Right atrium auricular region (tissue), 2 donors: ENCODE results near the gene CASP6. TPM values are rescaled to one million over a fixed set of nuclear protein-coding genes. Genes with fewer than 3 reads are reported as not detected.

Experiments used
- DNase-seq: peaks from one replicate; pipeline ENCODE4 v3.0.0-alpha.2; 2019; ENCODE audit warnings: low spot score
- H3K27ac ChIP-seq, 2 donors: fragments of 200-600 bp; sonication (generic); 1 replicate in 1 of 2; 2 replicates in 1 of 2; pipeline ENCODE4 v1.5.1; 2016 to 2019
- H3K27me3 ChIP-seq, 2 donors: fragments of 200-600 bp; sonication (generic); one replicate each; pipeline versions ENCODE4 v1.5.1 to v1.6.0; 2017 to 2019
- H3K36me3 ChIP-seq: fragments of 200-600 bp; sonication (generic); one replicate; pipeline ENCODE4 v1.5.1; 2016
- H3K4me1 ChIP-seq, 2 donors: fragments of 200-600 bp; sonication (generic); one replicate each; pipeline versions ENCODE4 v1.5.1 to v1.6.0; 2017 to 2019
- H3K4me3 ChIP-seq, 2 donors: fragments of 200-600 bp; sonication (generic); 1 replicate in 1 of 2; 2 replicates in 1 of 2; pipeline ENCODE4 v1.5.1; 2017 to 2019; ENCODE audit warnings: mild to moderate bottlenecking in 1 of 2, moderate library complexity in 1 of 2
- H3K9me3 ChIP-seq, 2 donors: fragments of 200-600 bp; sonication (generic); one replicate each; pipeline ENCODE4 v1.5.1; 2019
- CTCF ChIP-seq, 2 donors: fragments of 200-600 bp; sonication (generic); IDR thresholded peaks; one replicate each; pipeline ENCODE4 v1.5.1; 2019; ENCODE audit warnings: antibody characterized with exemption in 2 of 2
- total RNA-seq, 2 donors: library from RNA; depleted of rRNA; stranded (reverse); fragments of >200 nt; gene quantifications; one replicate each; pipeline ENCODE4 v1.1.0, GENCODE V29; 2016

CASP6 gene
- total RNA-seq, 2 donors from 2014 or later: 8.6 to 18.2 TPM

GRCh38 chr4:109713500-109713899, 10.3 kb upstream of the CASP6 start:
- Histone ChIP-seq H3K36me3 (peaks cover 22% of the 10 kb centered on the region), H3K27me3 (no peaks in the 10 kb centered on the region), H3K27ac (no peak overlapping the region), H3K4me1 (no peaks in the 10 kb centered on the region), H3K9me3 (no peaks in the 10 kb centered on the region), H3K4me3 (no peak overlapping the region)
- no peak for TF ChIP-seq CTCF (IDR thresholded peaks at IDR 0.05)
- no peak for DNase-seq

DNA sequence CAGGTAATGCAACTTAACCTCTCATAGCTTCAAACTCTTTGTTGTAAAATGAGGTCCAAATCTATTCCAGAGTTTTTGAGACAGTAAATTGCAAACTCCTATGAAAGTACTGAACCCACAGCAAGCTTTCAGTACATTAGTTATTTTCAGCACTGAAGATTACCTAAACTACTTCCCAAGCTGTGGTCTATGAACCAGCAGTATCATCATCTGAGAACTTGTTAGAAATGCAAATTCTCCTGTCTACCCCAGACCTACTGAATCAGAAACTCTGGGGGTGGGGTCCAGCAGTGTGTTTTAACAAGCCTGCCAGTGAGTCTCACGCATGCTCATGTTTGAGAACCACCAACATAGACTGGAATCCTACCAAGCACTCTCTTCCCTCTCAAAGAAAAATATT, 5.7 kb upstream of the CASP6 start:
- peaks cover 14% of the 10 kb centered on the region for H3K36me3 ChIP-seq
- no peaks in the 10 kb centered on the region for H3K27me3 ChIP-seq
- H3K4me1 ChIP-seq: peaks cover 0 to 2% of the 10 kb centered on the region in 2 donors
- no peak overlapping the region for H3K27ac ChIP-seq
- no peak for DNase-seq
- no peak overlapping the region for H3K4me3 ChIP-seq
- TF ChIP-seq CTCF (IDR thresholded peaks at IDR 0.05): no peak
- H3K9me3 ChIP-seq: no peaks in the 10 kb centered on the region

GRCh38 chr4:109708435-109708834, 5.2 kb upstream of the CASP6 start:
- Histone ChIP-seq H3K4me1 (peaks cover 0 to 8% of the 10 kb centered on the region in 2 donors), H3K27me3 (no peaks in the 10 kb centered on the region), H3K27ac (no peak overlapping the region), H3K4me3 (no peak overlapping the region), H3K9me3 (no peaks in the 10 kb centered on the region), H3K36me3 (peaks cover 9% of the 10 kb centered on the region)
- DNase-seq: no peak
- TF ChIP-seq CTCF (IDR thresholded peaks at IDR 0.05): no peak

- no peak for DNase-seq
- TF ChIP-seq CTCF (IDR thresholded peaks at IDR 0.05): no peak
- H3K4me1 ChIP-seq: peaks cover 0 to 26% of the 10 kb centered on the region in 2 donors
- no peaks in the 10 kb centered on the region for H3K27me3 ChIP-seq
- H3K27ac ChIP-seq: peak overlapping the region; percentile 84 to 91
- peak overlapping the region; percentile 73 to 85 for H3K4me3 ChIP-seq
- H3K9me3 ChIP-seq: no peaks in the 10 kb centered on the region
- H3K36me3 ChIP-seq: peaks cover 6% of the 10 kb centered on the region
These were observed 568 bp upstream of the CASP6 start for GRCh38 chr4:109703664-109704361.

DNA sequence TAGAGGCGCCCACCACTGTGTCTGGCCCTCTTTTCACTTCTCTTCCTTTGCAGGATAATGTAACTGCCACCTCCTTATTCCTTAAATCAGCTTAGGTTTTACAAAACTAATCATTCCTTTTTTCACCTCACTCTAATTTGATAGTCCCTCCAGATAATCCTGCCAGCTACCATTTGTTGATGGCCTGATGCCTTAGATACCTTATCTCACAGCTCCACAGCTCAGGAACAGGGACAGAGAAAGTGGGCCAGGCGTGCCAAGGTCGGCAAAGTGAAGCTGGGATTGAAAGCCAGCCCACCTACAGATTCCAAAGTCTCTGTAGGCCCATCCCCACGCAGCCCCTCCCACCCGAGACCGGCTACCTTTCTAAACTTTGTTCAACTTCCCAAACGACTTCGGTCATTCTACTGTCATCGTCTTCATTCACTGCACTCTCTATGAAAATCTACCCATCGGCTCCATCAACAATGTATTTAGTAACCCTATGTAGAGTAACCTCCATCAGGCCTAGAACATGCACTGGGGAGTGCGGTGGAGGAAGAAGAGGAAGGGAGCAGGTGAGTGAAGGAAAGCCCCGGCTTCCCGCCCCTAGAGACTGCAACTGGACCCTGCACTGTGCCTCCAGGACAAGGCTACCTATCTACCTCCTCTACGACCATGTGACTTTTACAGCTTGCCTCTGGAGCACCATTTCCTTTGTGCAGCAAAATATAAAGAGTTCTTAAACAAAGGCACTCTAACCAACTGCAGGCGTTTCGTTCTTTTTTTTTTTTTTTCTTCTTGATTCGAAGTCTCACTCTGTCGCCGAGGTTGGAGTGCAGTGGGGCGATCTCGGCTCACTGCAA, 1.5 kb downstream of the CASP6 start:
- Histone ChIP-seq H3K36me3 (peaks cover 5% of the 10 kb centered on the region), H3K27me3 (no peaks in the 10 kb centered on the region), H3K27ac (peak overlapping the region; percentile 84 to 91), H3K4me1 (peaks cover 0 to 26% of the 10 kb centered on the region in 2 donors), H3K4me3 (peak overlapping the region; percentile 73 to 85), H3K9me3 (no peaks in the 10 kb centered on the region)
- TF ChIP-seq CTCF (IDR thresholded peaks at IDR 0.05): no peak
- DNase-seq: no peak
